Lower leg skin (tissue), 3 donors: Measurements from ENCODE around the gene WWOX.

ENCODE experiments used
- CTCF ChIP-seq, 3 donors: fragments of 450-650 bp; IDR thresholded peaks; one replicate each; pipeline ENCODE4 v1.5.1; 2016; ENCODE audit warnings: antibody characterized with exemption in 3 of 3, mild to moderate bottlenecking in 3 of 3, moderate library complexity in 2 of 3
- POLR2A ChIP-seq, 2 donors: fragments of 450-650 bp; IDR thresholded peaks; one replicate each; pipeline ENCODE4 v1.6.1; 2016 to 2017; ENCODE audit warnings: antibody characterized with exemption in 2 of 2, mild to moderate bottlenecking in 1 of 2, moderate library complexity in 1 of 2

GRCh38 chr16:78530283-78530682, 430.8 kb downstream of the WWOX start:
- no peak for TF ChIP-seq CTCF (IDR thresholded peaks at IDR 0.05)
- no peak for TF ChIP-seq POLR2A (IDR thresholded peaks at IDR 0.05)
